ENCODE data around the gene SP3.

- TF ChIP-seq CTCF (IDR thresholded peaks at IDR 0.05), result no peak
- TF ChIP-seq POLR2AphosphoS5 (IDR thresholded peaks at IDR 0.05), result no peak
- TF ChIP-seq POLR2A (IDR thresholded peaks at IDR 0.05; ENCODE audit: low read depth), result no peak
- TF ChIP-seq EP300 (IDR thresholded peaks at IDR 0.05), result no peak
Measured at GRCh38 chr2:173969886-173970285, 4.7 kb upstream of the SP3 start.

Measured in esophagus muscularis mucosa (tissue), 4 donors.